ENCODE results near the gene MCTP2. TPM values are rescaled to one million over a fixed set of nuclear protein-coding genes. Genes with fewer than 3 reads are reported as not detected.
A peak's percentile ranks its signal among the peaks of the same experiment; 100 is the strongest.

The MCTP2 gene
- total RNA-seq, 4 donors from 2014 or later: 35.2 to 84.0 (median 61.2) TPM

DNA sequence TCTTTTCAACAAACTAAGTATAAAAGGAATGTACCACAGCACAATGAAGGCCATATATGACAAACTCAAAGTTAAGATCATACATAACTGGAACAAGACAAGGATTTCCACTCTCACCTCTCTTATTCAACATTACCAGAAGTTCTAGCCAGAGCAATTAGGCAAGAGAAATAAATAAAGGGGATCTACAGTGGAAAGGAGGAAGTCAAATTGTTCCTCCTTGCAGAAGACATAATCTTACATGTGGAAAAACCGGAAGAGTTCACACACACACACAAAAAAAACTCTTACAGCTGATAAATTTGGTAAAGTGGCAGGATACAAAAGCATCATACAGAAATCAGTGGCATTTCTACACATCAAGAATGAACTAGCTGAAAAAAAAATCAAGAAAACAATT is 277.9 kb downstream of the MCTP2 start:
- 70 to 88% methylated on average over 1 of the region's 1 CpG for WGBS, 2 donors
- Histone ChIP-seq H3K4me1 (no peaks in the 10 kb centered on the region), H3K27ac (no peak overlapping the region), H3K27me3 (no peaks in the 10 kb centered on the region), H3K4me3 (replicated peaks in 1 of 3) (no peak overlapping the region), H3K36me3 (no peaks in the 10 kb centered on the region), H3K9me3 (no peaks in the 10 kb centered on the region)
- TF ChIP-seq POLR2A (IDR thresholded peaks at IDR 0.05): no peak
- TF ChIP-seq, protein P1, sequence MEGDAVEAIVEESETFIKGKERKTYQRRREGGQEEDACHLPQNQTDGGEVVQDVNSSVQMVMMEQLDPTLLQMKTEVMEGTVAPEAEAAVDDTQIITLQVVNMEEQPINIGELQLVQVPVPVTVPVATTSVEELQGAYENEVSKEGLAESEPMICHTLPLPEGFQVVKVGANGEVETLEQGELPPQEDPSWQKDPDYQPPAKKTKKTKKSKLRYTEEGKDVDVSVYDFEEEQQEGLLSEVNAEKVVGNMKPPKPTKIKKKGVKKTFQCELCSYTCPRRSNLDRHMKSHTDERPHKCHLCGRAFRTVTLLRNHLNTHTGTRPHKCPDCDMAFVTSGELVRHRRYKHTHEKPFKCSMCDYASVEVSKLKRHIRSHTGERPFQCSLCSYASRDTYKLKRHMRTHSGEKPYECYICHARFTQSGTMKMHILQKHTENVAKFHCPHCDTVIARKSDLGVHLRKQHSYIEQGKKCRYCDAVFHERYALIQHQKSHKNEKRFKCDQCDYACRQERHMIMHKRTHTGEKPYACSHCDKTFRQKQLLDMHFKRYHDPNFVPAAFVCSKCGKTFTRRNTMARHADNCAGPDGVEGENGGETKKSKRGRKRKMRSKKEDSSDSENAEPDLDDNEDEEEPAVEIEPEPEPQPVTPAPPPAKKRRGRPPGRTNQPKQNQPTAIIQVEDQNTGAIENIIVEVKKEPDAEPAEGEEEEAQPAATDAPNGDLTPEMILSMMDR (IDR thresholded peaks at IDR 0.05): no peak
- no peak for DNase-seq
- intact Hi-C loops (cut with DNase I): no loop called here

DNA sequence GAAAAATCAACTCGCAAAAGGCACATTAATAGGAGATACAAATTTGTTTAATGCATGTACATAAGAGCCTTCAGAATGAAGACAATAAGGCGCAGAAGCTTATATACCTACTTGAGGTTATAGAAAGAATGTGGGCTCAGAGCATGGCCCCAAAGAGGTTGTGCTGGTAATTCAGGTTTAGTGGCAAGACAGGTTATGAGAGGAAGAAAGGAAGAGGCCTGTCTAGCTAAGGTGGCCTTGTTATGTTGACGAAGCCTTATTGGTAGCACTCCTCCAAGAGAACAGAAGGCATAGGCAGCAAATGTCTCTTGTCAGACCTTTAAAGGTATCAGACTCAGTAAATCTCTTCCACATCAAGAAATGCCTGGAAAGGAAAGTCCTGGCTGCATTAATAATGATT is 290.8 kb downstream of the MCTP2 start:
- Histone ChIP-seq H3K4me3 (replicated peaks in 1 of 3) (no peak overlapping the region), H3K27me3 (no peaks in the 10 kb centered on the region), H3K4me1 (no peaks in the 10 kb centered on the region), H3K9me3 (no peaks in the 10 kb centered on the region), H3K36me3 (no peaks in the 10 kb centered on the region), H3K27ac (no peak overlapping the region)
- no peak for DNase-seq
- TF ChIP-seq, protein P1 (IDR thresholded peaks at IDR 0.05): no peak
- intact Hi-C loops (cut with DNase I): no loop called here
- 92% methylated on average over 3 of the region's 3 CpGs for WGBS, 2 donors

DNA sequence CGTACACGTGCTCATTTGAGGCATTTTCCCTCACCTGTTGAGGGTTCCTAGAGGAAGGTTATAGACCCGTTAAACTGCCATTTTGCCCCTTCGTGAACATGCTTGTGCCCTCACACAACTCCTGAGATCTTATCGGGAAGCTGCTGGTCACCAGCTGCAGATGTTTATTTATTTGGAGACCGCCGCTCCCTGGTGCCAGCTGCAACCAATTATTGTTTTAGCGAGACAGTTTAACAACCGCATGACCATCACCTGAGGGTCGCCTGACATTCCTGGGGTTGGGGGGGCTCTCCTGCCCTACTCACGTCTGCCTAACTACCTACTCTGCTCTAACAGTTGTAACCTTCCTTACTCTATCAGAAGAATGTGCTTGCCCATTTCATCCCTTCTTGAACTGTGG is 292.5 kb downstream of the MCTP2 start:
- TF ChIP-seq POLR2A (IDR thresholded peaks at IDR 0.05): no peak
- TF ChIP-seq, protein P1 (IDR thresholded peaks at IDR 0.05): no peak
- no peaks in the 10 kb centered on the region for H3K4me1 ChIP-seq
- no peaks in the 10 kb centered on the region for H3K9me3 ChIP-seq
- H3K4me3 ChIP-seq (replicated peaks in 1 of 3): no peak overlapping the region
- H3K36me3 ChIP-seq: no peaks in the 10 kb centered on the region
- intact Hi-C loops (cut with DNase I): no loop called here
- H3K27me3 ChIP-seq: no peaks in the 10 kb centered on the region
- DNase-seq: no peak
- H3K27ac ChIP-seq: no peak overlapping the region
- 70 to 71% methylated on average over 11 of the region's 11 CpGs for WGBS, 2 donors

DNA sequence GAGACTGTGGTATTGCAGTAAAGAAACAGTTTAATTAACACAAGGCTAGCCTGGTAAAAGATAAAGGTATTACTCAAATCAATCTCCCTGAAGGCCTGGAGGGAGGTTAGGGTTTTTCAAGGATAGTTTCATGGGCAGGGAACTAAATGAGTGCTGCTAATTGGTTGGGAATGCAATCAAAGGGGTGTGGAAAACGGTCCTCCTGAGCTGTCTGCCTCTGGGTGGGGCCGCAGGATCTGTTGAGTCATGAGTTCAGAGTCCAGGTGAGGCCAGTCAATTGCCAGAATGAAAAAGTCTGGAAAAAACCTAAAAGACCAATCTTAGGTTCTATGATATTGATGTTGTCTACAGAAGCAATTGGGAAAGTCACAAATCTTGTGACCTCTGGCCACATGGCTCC is 293.2 kb downstream of the MCTP2 start:
- intact Hi-C loops (cut with DNase I): no loop called here
- Histone ChIP-seq H3K9me3 (no peaks in the 10 kb centered on the region), H3K4me3 (replicated peaks in 1 of 3) (no peak overlapping the region), H3K36me3 (no peaks in the 10 kb centered on the region), H3K27ac (no peak overlapping the region), H3K27me3 (no peaks in the 10 kb centered on the region), H3K4me1 (no peaks in the 10 kb centered on the region)
- no peak for DNase-seq
- no peak for TF ChIP-seq POLR2A (IDR thresholded peaks at IDR 0.05)
- TF ChIP-seq, protein P1 (IDR thresholded peaks at IDR 0.05): no peak
- WGBS, 2 donors: 89 to 96% methylated on average over 2 of the region's 2 CpGs

DNA sequence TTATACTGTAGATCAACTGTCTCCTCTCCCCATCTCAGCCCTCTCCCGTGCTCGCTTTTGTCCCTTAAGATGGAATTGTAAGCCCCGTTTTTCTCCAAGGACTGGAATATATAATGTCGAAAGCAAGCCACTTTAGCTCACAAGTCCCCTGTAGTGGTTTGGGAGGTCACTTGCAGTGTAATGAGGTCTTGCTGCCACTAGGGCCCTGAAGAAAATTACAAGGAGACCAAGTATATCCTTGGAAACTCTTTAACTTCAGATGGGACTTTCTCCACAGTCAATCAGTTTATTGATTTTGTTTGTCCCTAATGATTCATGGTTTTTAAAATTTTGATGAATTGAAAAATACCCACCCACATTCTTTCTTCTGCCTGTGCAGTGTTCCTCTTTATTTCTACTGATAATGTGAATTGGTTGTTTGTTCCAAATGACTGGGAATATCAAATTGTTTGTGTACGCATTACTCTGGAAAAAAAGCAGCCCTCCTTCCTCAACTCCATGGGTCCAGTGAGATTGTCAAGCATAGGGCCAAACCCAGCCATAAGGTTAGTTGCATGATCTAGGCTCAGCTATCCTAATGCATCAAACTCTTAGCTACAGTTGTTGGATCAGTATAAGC is 294.8 kb downstream of the MCTP2 start:
- intact Hi-C loops (cut with DNase I): no loop called here
- WGBS, 2 donors: 58 to 59% methylated on average over 5 of the region's 5 CpGs
- Histone ChIP-seq H3K36me3 (no peaks in the 10 kb centered on the region), H3K27ac (no peak overlapping the region), H3K27me3 (no peaks in the 10 kb centered on the region), H3K4me1 (no peaks in the 10 kb centered on the region), H3K9me3 (no peaks in the 10 kb centered on the region), H3K4me3 (replicated peaks in 1 of 3) (no peak overlapping the region)
- DNase-seq: no peak
- no peak for TF ChIP-seq POLR2A (IDR thresholded peaks at IDR 0.05)
- TF ChIP-seq, protein P1 (IDR thresholded peaks at IDR 0.05): peak in 1 of 6 experiments; percentile 32
